T-helper 1 cell treated with Interleukin-12 subunit alpha and Interleukin-12 subunit beta and Interleukin-4 antibody, amounts not matched to agents 30 μg/mL and 1 μg/mL, for 36 hours (primary cell): Measurements from ENCODE around the gene RPRM.
"Not testable (repeated sequence)": the region's sequence is repeated elsewhere in the genome, so short reads cannot be mapped to it uniquely, and the experiment has no call there.

Source experiments
- H3K27ac Mint-ChIP-seq: one replicate; pipeline ENCODE4 v1.8.0; 2021; ENCODE audit warnings: mild to moderate bottlenecking, mixed read lengths
- H3K27me3 Mint-ChIP-seq: one replicate; pipeline ENCODE4 v1.8.0; 2021; ENCODE audit warnings: low read depth, mixed read lengths
- H3K36me3 Mint-ChIP-seq: one replicate; pipeline ENCODE4 v1.8.0; 2021; ENCODE audit warnings: low read depth, mixed read lengths
- H3K4me1 Mint-ChIP-seq: one replicate; pipeline ENCODE4 v1.8.0; 2021; ENCODE audit warnings: low read depth, mixed read lengths
- H3K4me3 Mint-ChIP-seq: one replicate; pipeline ENCODE4 v1.8.0; 2021; ENCODE audit warnings: mild to moderate bottlenecking, moderate library complexity, mixed read lengths
- H3K9me3 Mint-ChIP-seq: one replicate; pipeline ENCODE4 v1.8.0; 2021; ENCODE audit warnings: mixed read lengths

The RPRM gene

DNA sequence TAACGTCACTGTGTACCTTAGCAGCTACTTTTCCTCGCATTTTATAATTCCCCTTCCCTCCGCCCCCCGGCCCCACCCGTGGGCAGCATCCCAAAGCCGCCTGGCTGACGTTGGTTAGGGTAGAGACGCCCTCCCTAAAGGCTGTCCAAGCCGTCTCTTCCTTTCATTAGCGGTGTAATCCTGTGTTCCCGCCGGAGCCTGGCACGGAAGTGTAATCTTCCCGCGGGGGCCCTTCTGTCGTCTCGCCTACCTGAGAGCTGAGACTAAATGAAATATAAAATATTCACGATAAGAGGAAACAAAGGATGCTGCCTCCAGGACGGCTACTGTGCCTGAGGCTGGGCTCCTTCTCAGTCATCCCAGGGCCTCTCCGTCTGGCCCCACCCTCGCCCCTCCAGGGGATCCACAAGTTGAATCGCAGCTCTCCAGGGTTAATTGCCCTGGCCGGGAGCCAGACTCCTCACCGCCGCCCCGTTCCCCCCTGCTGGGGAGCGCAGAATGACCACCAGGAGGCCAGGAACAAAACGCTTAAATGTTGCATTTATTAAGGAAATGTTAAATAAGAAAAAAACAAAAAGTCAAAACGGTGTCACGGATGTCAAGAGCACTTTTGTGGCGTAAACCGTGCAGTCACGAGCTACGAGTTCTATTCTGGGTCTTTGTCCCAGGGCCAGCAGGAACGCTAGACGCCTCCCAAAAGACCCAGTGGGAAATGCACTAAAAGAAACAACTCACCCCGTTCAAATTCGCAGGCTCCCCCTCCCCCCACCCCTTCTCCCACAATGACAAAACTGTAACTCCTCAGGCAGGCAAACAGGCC lies 1.5 kb downstream of the RPRM start:
- Mint-ChIP-seq H3K27me3 (peaks cover 55% of the 10 kb centered on the region), H3K9me3 (no peaks in the 10 kb centered on the region), H3K4me3 (no peak overlapping the region), H3K36me3 (no peaks in the 10 kb centered on the region), H3K4me1 (peaks cover 11% of the 10 kb centered on the region), H3K27ac (peak overlapping the region; percentile 6)

DNA sequence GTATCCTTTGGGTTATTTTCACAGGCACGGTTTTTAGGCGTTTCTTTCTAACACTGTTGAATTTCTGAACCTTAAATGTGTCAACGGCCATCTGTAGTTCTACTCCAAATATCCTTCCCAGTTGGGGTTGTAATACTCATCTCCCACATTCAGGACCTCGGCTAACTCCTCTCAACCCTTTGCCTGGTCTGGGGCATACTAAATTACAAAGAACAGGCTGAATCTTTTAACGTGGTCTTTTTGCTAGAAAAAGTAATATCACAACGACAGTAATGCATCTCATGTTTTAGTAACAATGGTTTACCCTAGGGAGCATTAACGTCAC lies 2.1 kb downstream of the RPRM start:
- H3K4me3 Mint-ChIP-seq: no peak overlapping the region
- peaks cover 11% of the 10 kb centered on the region for H3K4me1 Mint-ChIP-seq
- H3K27me3 Mint-ChIP-seq: peaks cover 55% of the 10 kb centered on the region
- H3K27ac Mint-ChIP-seq: no peak overlapping the region
- no peaks in the 10 kb centered on the region for H3K9me3 Mint-ChIP-seq
- no peaks in the 10 kb centered on the region for H3K36me3 Mint-ChIP-seq

DNA sequence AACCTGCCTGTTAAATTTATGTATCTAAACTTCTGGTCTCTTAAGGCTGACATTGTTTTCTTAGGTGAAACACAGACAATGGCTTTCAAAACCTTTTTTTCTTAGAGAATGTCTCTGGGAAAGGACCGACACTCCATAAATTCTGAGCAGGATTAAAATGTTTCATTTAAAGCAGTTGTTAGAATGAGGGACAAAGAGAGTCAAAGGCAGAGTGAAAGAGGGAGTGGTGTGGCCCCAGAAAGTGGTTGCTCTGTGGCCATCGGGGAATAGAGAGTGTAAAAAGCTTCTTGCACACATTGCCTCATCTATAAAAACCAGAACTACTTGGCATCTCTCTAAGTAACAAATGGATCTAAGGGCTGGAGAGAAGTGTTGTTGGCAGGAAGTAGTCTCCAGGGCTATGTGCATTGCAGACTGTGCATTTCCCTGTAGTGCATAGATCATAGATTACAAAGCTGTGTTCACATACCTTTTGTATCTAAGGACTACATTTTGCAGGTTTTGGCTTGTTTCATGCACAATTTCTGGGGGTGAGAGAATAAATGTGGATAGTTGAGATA lies 3.6 kb downstream of the RPRM start:
- Mint-ChIP-seq H3K36me3 (no peaks in the 10 kb centered on the region), H3K4me3 (no peak overlapping the region), H3K9me3 (no peaks in the 10 kb centered on the region)

GRCh38 chr2:153474407-153474806 lies 4.2 kb downstream of the RPRM start:
- H3K36me3 Mint-ChIP-seq: no peaks in the 10 kb centered on the region
- peaks cover 50% of the 10 kb centered on the region for H3K27me3 Mint-ChIP-seq
- H3K9me3 Mint-ChIP-seq: no peaks in the 10 kb centered on the region
- peaks cover 11% of the 10 kb centered on the region for H3K4me1 Mint-ChIP-seq
- no peak overlapping the region for H3K27ac Mint-ChIP-seq
- H3K4me3 Mint-ChIP-seq: no peak overlapping the region

More for the DNA sequence above, 3.6 kb downstream of the RPRM start:
- H3K27me3 Mint-ChIP-seq: peaks cover 55% of the 10 kb centered on the region
- peaks cover 11% of the 10 kb centered on the region for H3K4me1 Mint-ChIP-seq
- H3K27ac Mint-ChIP-seq: no peak overlapping the region

- Mint-ChIP-seq H3K4me3 (no peak overlapping the region), H3K27me3 (peaks cover 24% of the 10 kb centered on the region), H3K9me3 (no peaks in the 10 kb centered on the region), H3K36me3 (no peaks in the 10 kb centered on the region), H3K27ac (no peak overlapping the region), H3K4me1 (no peaks in the 10 kb centered on the region)
Measured at GRCh38 chr2:153470867-153471266, 7.7 kb downstream of the RPRM start.

DNA sequence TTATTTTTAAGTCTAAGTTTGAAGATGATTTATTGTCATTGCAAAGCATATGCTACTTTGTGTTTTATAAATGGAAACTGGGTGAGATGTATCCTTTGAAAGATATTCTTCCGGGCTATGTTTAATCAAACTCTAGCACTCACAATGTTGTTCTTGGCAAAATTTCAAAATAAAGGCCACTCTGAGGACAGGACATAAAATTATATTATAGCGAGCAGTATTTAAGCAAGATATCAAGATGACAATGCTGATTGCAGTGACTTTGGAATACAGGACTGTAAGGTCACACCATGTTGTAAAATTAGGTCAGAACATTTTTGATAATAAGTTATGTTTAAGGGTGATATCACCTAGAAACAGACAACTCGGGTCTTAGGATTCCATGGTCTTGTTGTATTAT lies 14.2 kb downstream of the RPRM start:
- Mint-ChIP-seq H3K27me3 (peaks cover 3% of the 10 kb centered on the region), H3K36me3 (no peaks in the 10 kb centered on the region), H3K4me3 (no peak overlapping the region), H3K4me1 (no peaks in the 10 kb centered on the region), H3K27ac (no peak overlapping the region), H3K9me3 (no peaks in the 10 kb centered on the region)

DNA sequence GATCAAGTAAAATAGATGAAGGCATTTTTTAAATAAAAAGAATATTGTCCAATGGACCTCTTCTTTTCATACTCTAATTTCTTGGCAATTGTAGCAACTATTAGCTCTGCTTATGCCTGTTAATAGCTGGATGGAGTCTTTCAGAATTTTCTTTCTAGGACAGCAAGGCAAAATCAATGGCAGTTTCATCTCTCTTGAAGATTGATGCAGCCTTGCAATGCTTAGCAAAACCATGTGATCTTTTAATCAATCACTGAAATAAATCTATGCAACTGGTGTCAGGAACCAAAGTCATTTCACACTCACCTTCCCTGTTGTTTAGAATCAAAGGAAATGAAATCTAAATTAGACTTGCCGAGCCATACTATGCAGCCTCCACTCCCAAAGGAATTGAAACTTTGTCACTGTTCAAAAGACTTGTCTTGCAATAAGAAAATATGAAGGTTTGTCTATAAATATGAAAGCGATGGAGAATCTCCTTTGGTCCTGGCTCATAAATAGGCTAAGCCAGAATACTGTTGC lies 16.2 kb downstream of the RPRM start:
- no peak overlapping the region for H3K27ac Mint-ChIP-seq
- no peaks in the 10 kb centered on the region for H3K27me3 Mint-ChIP-seq
- no peaks in the 10 kb centered on the region for H3K9me3 Mint-ChIP-seq
- no peak overlapping the region for H3K4me3 Mint-ChIP-seq
- H3K4me1 Mint-ChIP-seq: no peaks in the 10 kb centered on the region
- H3K36me3 Mint-ChIP-seq: no peaks in the 10 kb centered on the region

DNA sequence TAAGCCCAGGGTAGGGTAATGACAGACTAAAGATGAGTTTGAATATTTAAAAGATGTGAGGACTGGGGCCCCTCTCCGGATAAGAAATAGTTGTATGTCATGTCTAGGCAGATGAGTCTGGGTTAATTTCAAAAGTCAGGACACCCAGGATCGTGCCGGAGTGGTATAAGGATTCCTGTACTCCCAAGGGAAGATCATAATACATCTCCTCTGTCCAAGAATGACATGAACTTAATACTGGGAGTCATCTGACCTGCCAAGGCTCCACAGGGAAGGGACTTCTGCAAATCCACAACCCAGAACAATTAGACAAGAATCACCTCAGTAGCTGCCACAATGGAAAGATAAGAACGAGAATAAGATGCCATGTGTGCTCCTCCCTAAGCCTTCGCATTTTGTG lies 17.1 kb downstream of the RPRM start:
- Mint-ChIP-seq H3K27me3 (no peaks in the 10 kb centered on the region), H3K4me1 (no peaks in the 10 kb centered on the region), H3K4me3 (no peak overlapping the region), H3K27ac (no peak overlapping the region), H3K9me3 (no peaks in the 10 kb centered on the region), H3K36me3 (no peaks in the 10 kb centered on the region)

DNA sequence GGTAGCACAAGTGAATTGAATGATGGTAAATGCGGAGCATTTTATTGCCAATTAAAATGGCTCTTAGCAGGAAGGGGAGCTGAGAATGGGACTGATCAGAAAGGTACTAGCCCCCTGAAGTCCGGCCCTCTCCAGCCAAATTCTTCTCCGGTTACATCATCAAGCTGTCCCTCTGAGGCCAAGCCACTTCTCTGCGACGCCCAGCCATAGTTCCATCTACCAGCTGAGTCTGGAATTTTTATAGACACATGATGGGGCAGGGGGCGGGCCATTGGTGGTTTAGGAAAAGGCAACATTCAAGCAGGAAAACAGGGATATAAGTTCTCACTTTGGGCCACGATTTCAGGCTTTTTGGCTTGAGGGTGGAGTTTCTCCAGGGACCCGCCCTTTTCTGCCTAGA lies 22.7 kb downstream of the RPRM start:
- H3K27ac Mint-ChIP-seq: no peak overlapping the region
- H3K27me3 Mint-ChIP-seq: no peaks in the 10 kb centered on the region
- no peaks in the 10 kb centered on the region for H3K36me3 Mint-ChIP-seq
- no peaks in the 10 kb centered on the region for H3K9me3 Mint-ChIP-seq
- H3K4me3 Mint-ChIP-seq: no peak overlapping the region
- no peaks in the 10 kb centered on the region for H3K4me1 Mint-ChIP-seq

DNA sequence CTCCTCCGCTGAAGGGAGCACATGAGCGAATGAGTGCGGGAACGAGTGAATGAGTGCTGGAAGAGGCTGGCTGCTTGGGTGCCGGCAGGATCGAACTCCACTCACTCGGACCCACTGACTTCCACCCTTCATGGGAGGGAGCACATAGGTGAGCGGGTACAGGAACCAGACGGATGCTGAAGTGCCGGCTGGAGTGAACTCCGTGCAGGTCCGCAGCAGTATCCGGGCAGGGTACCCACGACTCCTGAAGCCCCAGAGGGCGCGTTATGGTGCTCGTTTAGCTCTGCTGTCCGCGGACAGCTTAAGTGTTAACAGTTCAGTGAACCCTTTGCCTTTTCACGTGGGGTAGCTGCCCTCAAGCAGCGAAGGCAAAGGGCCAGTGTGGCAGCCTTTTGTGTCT lies 23.2 kb downstream of the RPRM start:
- Mint-ChIP-seq H3K36me3 (no peaks in the 10 kb centered on the region), H3K27me3 (no peaks in the 10 kb centered on the region), H3K4me3 (no peak overlapping the region), H3K4me1 (no peaks in the 10 kb centered on the region), H3K27ac (no peak overlapping the region), H3K9me3 (no peaks in the 10 kb centered on the region)

DNA sequence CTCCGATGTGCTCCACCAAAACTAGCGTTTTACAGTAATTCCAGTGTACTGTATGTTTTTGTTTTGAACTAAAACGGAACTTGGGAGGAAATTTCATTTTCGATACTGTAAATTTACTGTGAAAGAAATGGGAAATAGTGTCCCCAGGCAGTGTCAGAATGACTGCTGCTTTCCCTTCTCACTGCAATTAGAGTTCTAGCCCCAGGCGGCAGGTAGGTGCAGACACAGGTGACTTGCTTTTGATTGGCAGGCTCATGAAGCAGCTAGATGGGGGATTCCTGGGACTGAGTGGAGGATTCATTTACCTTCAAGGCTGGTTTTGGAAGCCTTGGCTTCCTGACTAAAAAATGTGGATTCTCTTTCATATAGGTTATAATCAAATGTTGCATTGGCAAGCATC lies 27.0 kb downstream of the RPRM start:
- Mint-ChIP-seq H3K36me3 (no peaks in the 10 kb centered on the region), H3K4me3 (no peak overlapping the region), H3K9me3 (no peaks in the 10 kb centered on the region), H3K4me1 (no peaks in the 10 kb centered on the region), H3K27ac (no peak overlapping the region), H3K27me3 (no peaks in the 10 kb centered on the region)

GRCh38 chr2:153443106-153443505 lies 35.5 kb downstream of the RPRM start:
- no peaks in the 10 kb centered on the region for H3K4me1 Mint-ChIP-seq
- H3K36me3 Mint-ChIP-seq: no peaks in the 10 kb centered on the region

DNA sequence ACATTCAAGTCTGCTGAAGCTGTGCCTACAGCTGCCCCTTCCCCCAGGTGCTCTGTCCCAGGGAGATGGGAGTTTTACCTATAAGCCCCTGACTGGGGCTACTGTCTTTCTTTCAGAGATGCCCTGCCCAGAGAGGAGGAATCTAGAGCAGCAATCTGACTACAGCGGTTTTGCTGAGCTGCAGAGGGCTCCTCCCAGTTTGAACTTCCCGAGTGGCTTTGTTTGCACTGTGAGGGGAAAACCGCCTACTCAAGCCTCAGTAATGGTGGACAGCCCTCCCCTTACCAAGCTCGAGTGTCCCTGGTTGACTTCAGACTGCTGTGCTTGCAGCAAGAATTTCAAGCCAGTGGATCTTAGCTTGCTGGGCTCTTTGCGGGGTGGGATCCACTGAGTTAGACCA lies 35.9 kb downstream of the RPRM start:
- peaks cover 15% of the 10 kb centered on the region for H3K9me3 Mint-ChIP-seq
- H3K4me3 Mint-ChIP-seq, H3K4me1 Mint-ChIP-seq, H3K27ac Mint-ChIP-seq, H3K36me3 Mint-ChIP-seq, H3K27me3 Mint-ChIP-seq: not testable (repeated sequence)

More at GRCh38 chr2:153443106-153443505, 35.5 kb downstream of the RPRM start:
- Mint-ChIP-seq H3K27ac (no peak overlapping the region), H3K27me3 (no peaks in the 10 kb centered on the region), H3K9me3 (peaks cover 15% of the 10 kb centered on the region), H3K4me3 (no peak overlapping the region)

DNA sequence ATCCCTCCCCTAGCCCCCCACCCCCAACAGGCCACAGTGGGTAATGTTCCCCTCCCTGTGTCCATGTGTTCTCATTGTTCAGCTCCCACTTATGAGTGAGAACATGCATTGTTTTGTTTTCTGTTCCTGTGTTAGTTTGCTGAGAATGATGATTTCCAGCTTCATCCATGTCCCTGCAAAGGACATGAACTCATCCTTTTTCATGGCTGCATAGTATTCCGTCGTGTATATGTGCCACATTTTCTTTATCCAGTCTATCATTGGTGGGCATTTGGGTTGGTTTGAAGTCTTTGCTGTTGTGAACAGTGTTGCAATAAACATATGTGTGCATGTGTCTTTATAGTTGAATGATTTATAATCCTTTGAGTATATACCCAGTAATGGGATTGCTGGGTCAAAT lies 38.5 kb downstream of the RPRM start:
- H3K27ac Mint-ChIP-seq, H3K27me3 Mint-ChIP-seq, H3K36me3 Mint-ChIP-seq, H3K4me1 Mint-ChIP-seq, H3K4me3 Mint-ChIP-seq: not testable (repeated sequence)
- H3K9me3 Mint-ChIP-seq: peaks cover 21% of the 10 kb centered on the region

DNA sequence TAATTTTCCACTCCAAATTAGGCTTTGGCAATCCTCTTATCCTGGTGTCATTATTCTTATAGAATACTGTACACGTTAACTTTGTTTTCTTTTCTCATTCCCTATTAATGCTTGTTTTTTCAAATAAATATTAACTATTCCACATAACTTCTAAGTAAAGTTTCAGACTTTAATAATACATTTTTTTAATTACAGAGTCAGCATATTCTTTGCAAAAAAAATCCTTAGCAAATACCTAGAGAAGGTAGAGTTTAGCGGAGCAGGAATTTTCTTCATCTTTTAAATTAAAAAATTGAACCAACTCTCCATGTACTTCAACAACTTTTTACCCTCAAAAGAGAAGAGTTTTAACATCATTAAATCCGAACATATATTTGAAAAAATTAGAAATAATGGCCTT lies 45.2 kb downstream of the RPRM start:
- no peak overlapping the region for H3K27ac Mint-ChIP-seq
- no peaks in the 10 kb centered on the region for H3K4me1 Mint-ChIP-seq
- no peak overlapping the region for H3K4me3 Mint-ChIP-seq
- H3K27me3 Mint-ChIP-seq: no peaks in the 10 kb centered on the region
- H3K36me3 Mint-ChIP-seq: no peaks in the 10 kb centered on the region
- peaks cover 6% of the 10 kb centered on the region for H3K9me3 Mint-ChIP-seq
